ENCODE results near the gene CTNND2.
"Not testable (repeated sequence)": the region's sequence is repeated elsewhere in the genome, so short reads cannot be mapped to it uniquely, and the experiment has no call there.

Gene CTNND2

GRCh38 chr5:11313694-11314093 is 590.6 kb downstream of the CTNND2 start:
- DNase-seq (ENCODE audit: low spot score), result not testable (repeated sequence)

GRCh38 chr5:11311731-11312130 is 592.5 kb downstream of the CTNND2 start:
- no peak for DNase-seq (ENCODE audit: low spot score)

- DNase-seq (ENCODE audit: low spot score), result no peak
Observed at GRCh38 chr5:11311272-11311671, 593.0 kb downstream of the CTNND2 start.

- DNase-seq (ENCODE audit: low spot score), result no peak
Observed at GRCh38 chr5:11310158-11310557, 594.1 kb downstream of the CTNND2 start.

- no peak for DNase-seq (ENCODE audit: low spot score)
Observed at GRCh38 chr5:11306365-11306764, 597.9 kb downstream of the CTNND2 start.

GRCh38 chr5:11305245-11305644 is 599.0 kb downstream of the CTNND2 start:
- DNase-seq (ENCODE audit: low spot score), result no peak

GRCh38 chr5:11304641-11305040 is 599.6 kb downstream of the CTNND2 start:
- DNase-seq (ENCODE audit: low spot score), result no peak

GRCh38 chr5:11302663-11303062 is 601.6 kb downstream of the CTNND2 start:
- DNase-seq (ENCODE audit: low spot score), result no peak

GRCh38 chr5:11301171-11301570 is 603.1 kb downstream of the CTNND2 start:
- DNase-seq (ENCODE audit: low spot score), result no peak

GRCh38 chr5:11300736-11301135 is 603.5 kb downstream of the CTNND2 start:
- no peak for DNase-seq (ENCODE audit: low spot score)

- no peak for DNase-seq (ENCODE audit: low spot score)
Observed at GRCh38 chr5:11298877-11299276, 605.4 kb downstream of the CTNND2 start.

GRCh38 chr5:11293523-11293922 is 610.7 kb downstream of the CTNND2 start:
- DNase-seq (ENCODE audit: low spot score), result no peak

GRCh38 chr5:11292648-11293356 is 611.4 kb downstream of the CTNND2 start:
- DNase-seq (ENCODE audit: low spot score), result no peak

- no peak for DNase-seq (ENCODE audit: low spot score)
Observed at GRCh38 chr5:11289733-11290132, 614.5 kb downstream of the CTNND2 start.

- DNase-seq (ENCODE audit: low spot score), result no peak
Observed at GRCh38 chr5:11289208-11289607, 615.0 kb downstream of the CTNND2 start.

- DNase-seq (ENCODE audit: low spot score), result no peak
Observed at GRCh38 chr5:11281842-11282241, 622.4 kb downstream of the CTNND2 start.

- DNase-seq (ENCODE audit: low spot score), result no peak
Observed at GRCh38 chr5:11277323-11277722, 626.9 kb downstream of the CTNND2 start.

- DNase-seq (ENCODE audit: low spot score), result no peak
Observed at GRCh38 chr5:11273180-11273903, 630.9 kb downstream of the CTNND2 start.

- DNase-seq (ENCODE audit: low spot score), result no peak
Observed at GRCh38 chr5:11269515-11269914, 634.7 kb downstream of the CTNND2 start.

- DNase-seq (ENCODE audit: low spot score), result no peak
Observed at GRCh38 chr5:11268891-11269290, 635.4 kb downstream of the CTNND2 start.

- DNase-seq (ENCODE audit: low spot score), result no peak
Observed at GRCh38 chr5:11266331-11266730, 637.9 kb downstream of the CTNND2 start.

- DNase-seq (ENCODE audit: low spot score), result no peak
Observed at GRCh38 chr5:11261241-11261640, 643.0 kb downstream of the CTNND2 start.

- no peak for DNase-seq (ENCODE audit: low spot score)
Observed at GRCh38 chr5:11258001-11258400, 646.2 kb downstream of the CTNND2 start.

GRCh38 chr5:11252523-11252922 is 651.7 kb downstream of the CTNND2 start:
- DNase-seq (ENCODE audit: low spot score), result no peak

All from left forelimb (tissue), 1 donor.